Measurements from ENCODE around the gene PKHD1.

Gene PKHD1, protein sequence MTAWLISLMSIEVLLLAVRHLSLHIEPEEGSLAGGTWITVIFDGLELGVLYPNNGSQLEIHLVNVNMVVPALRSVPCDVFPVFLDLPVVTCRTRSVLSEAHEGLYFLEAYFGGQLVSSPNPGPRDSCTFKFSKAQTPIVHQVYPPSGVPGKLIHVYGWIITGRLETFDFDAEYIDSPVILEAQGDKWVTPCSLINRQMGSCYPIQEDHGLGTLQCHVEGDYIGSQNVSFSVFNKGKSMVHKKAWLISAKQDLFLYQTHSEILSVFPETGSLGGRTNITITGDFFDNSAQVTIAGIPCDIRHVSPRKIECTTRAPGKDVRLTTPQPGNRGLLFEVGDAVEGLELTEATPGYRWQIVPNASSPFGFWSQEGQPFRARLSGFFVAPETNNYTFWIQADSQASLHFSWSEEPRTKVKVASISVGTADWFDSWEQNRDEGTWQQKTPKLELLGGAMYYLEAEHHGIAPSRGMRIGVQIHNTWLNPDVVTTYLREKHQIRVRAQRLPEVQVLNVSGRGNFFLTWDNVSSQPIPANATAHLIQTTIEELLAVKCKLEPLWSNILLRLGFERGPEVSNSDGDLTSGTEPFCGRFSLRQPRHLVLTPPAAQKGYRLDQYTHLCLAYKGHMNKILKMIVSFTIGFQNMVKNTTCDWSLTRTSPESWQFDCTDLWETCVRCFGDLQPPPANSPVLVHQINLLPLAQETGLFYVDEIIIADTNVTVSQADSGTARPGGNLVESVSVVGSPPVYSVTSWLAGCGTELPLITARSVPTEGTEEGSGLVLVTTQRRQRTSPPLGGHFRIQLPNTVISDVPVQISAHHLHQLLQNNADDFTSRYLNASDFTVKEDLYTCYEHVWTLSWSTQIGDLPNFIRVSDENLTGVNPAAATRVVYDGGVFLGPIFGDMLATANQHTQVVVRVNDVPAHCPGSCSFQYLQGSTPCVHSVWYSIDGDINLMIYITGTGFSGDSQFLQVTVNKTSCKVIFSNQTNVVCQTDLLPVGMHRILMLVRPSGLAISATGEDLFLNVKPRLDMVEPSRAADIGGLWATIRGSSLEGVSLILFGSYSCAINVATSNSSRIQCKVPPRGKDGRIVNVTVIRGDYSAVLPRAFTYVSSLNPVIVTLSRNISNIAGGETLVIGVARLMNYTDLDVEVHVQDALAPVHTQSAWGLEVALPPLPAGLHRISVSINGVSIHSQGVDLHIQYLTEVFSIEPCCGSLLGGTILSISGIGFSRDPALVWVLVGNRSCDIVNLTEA (N-terminal part only)

DNA sequence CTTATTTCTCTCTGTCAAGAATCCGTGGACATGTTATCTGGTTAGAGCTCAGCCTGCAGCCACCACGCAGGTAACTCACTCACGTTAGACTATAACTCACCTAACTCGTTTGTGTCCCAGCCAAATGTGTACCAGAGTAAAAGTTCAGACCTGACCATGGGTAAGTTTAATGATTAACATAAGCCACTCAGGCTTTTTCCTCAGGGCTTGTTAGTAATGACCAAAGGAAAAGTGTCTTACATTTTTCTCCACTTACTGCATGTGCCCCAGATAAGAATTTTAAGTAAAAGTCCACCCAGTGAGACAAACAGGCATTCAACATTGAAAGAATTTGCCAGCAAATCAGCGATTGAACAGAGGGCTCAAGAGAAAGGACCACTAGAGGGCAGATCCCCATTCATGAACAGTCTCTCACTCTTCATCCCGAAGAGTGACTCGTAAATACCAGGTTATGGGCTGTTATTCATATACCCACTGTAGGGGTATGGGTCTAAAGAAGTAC, at the start of gene PKHD1:
TSS of gene PKHD1 (minus strand) at position 116 of the 502 bp plus-strand sequence. CDS start 2,680 bp downstream, outside the sequence.
- TF ChIP-seq, protein P1, sequence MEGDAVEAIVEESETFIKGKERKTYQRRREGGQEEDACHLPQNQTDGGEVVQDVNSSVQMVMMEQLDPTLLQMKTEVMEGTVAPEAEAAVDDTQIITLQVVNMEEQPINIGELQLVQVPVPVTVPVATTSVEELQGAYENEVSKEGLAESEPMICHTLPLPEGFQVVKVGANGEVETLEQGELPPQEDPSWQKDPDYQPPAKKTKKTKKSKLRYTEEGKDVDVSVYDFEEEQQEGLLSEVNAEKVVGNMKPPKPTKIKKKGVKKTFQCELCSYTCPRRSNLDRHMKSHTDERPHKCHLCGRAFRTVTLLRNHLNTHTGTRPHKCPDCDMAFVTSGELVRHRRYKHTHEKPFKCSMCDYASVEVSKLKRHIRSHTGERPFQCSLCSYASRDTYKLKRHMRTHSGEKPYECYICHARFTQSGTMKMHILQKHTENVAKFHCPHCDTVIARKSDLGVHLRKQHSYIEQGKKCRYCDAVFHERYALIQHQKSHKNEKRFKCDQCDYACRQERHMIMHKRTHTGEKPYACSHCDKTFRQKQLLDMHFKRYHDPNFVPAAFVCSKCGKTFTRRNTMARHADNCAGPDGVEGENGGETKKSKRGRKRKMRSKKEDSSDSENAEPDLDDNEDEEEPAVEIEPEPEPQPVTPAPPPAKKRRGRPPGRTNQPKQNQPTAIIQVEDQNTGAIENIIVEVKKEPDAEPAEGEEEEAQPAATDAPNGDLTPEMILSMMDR (IDR thresholded peaks at IDR 0.05; ENCODE audit: low read depth, low read length), result peak; percentile 28
- no peak for DNase-seq (ENCODE audit: extremely low read depth, low read depth)

DNA sequence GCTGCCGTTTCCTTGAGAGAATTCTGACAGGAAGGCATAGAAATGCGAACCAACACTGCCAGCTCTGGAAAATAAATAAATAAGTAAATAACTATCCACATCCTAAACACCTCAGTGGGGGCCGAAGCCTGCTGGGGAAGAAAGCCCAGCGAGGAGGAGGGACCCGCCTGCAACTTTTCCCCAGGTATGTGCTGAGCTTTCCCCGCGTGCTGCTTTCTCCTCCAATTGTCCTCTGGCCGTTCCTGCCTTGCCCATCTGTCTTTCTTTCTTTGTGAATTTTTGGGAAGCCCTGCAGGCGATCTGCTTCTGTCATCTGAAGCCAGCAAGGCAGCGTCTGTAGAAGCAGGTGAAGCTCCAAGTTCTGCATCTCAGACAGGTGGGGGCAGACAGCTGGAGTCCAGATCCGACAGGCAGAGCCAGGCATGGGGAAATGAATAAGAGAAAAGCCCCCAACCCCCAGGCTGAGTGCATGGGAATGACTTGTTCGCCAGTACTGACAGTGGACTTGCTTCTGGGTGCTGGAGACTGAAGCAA, 49.6 kb upstream of the PKHD1 start:
- TF ChIP-seq, protein P1 (IDR thresholded peaks at IDR 0.05; ENCODE audit: low read depth, low read length), result no peak
- no peak for DNase-seq (ENCODE audit: extremely low read depth, low read depth)

DNA sequence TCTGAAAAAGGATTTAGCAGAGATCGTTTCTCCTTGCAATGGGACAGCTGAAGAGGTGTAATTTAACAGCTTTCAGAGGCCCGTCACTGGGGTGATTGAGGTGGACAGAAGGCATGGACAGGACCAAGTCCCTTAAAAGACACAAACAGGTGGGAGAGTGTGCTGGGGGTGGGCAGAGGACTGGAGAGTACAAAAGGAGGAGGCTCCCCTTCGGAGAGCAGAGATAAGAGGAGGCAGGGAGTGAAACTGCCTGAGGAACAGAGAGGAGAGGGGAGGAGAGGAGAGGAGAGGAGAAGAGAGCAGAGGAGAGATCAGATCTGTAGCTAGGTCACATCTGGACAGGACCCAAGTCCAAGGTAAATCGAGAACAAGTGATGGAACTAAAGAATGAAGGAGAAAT, 48.6 kb upstream of the PKHD1 start:
- DNase-seq (ENCODE audit: extremely low read depth, low read depth), result no peak
- TF ChIP-seq, protein P1 (IDR thresholded peaks at IDR 0.05; ENCODE audit: low read depth, low read length), result no peak

DNA sequence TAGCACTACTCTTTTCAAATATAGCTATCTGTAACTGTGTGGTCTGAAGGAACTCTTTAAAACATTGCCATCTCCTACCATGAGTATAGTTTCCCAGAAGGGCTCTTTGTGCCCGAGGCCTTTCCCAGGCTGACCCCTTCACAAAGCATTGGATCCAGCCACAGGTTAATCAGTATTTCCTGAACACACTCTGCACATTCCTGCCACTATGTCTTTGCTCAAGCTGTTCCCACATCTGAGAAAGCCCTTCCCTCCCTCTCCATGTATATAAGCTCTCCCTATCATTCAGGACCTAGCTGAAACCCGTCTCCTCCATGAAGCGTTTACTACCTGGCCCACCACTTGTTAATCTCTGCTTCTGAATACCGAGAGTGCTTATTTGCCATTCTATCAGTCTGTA, 47.8 kb upstream of the PKHD1 start:
- DNase-seq (ENCODE audit: extremely low read depth, low read depth), result no peak
- TF ChIP-seq, protein P1 (IDR thresholded peaks at IDR 0.05; ENCODE audit: low read depth, low read length), result no peak

DNA sequence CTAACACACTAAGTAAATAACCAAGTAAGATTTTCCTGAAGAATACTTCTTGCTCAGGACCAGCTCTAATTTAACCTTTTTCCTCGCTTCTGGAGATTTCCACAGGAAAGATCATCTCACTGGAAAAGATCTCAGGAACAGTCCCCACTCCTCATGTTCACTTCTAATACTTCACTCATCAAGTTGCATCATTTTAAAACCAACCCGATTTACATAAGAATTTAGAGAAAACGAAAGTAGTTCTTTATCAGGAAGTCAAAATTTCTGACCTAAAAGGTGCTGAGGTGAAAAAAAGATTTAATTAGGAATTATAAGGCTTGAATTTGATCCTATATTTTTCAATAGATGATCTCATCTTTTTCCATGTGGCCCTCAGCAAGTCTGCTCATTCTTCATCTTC, 46.6 kb upstream of the PKHD1 start:
- TF ChIP-seq, protein P1 (IDR thresholded peaks at IDR 0.05; ENCODE audit: low read depth, low read length), result no peak
- no peak for DNase-seq (ENCODE audit: extremely low read depth, low read depth)

DNA sequence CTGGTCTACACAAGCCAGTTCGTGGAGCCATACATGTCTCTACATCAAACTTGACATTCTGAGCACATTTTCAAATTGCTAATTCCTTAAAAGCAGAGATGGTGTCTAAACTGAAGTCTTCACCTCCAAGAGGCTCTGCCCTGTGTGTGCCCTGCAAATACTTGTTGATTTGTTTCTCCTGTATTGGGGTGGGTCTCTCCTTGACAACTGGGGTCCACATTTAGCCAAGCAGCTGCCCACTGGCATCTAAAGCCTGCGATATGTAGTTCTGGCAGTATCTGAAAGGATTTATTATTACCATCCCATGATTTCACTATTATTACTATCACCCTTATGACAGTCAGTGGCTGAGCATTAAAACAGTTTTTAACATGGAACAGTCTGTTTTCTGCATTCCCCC, 45.9 kb upstream of the PKHD1 start:
- TF ChIP-seq, protein P1 (IDR thresholded peaks at IDR 0.05; ENCODE audit: low read depth, low read length), result no peak

More for the DNA sequence above, 45.9 kb upstream of the PKHD1 start:
- no peak for DNase-seq (ENCODE audit: extremely low read depth, low read depth)

Data from AG09319 (cell line).